Measurements from ENCODE around the gene MVP.

Gene MVP

GRCh38 chr16:29858149-29858849 lies 38.0 kb downstream of the MVP start:
- Histone ChIP-seq H3K27ac (no peak overlapping the region), H3K4me2 (no peak overlapping the region), H4K20me1 (ENCODE audit: insufficient read depth) (no peaks in the 10 kb centered on the region), H3K79me2 (ENCODE audit: insufficient read depth, low read depth) (peaks cover 13% of the 10 kb centered on the region; the same call in 1 of the 2 replicates), H3K4me3 (IDR thresholded peaks at IDR 0.05; ENCODE audit: insufficient read depth, low read depth, low read length) (no peak overlapping the region), H3K36me3 (ENCODE audit: insufficient read depth) (peaks cover 4% of the 10 kb centered on the region; the same call in 1 of the 2 replicates), H2AFZ (ENCODE audit: low read depth) (no peak overlapping the region), H3K4me1 (ENCODE audit: low read depth, poor library complexity, severe bottlenecking) (peaks cover 13% of the 10 kb centered on the region), H3K27me3 (ENCODE audit: insufficient read depth, low read depth) (no peaks in the 10 kb centered on the region), H3K9ac (no peak overlapping the region)
- no peak for TF ChIP-seq CTCF (conservative IDR thresholded peaks at IDR 0.05; ENCODE audit: low read depth, low read length)

GRCh38 chr16:29858974-29859373 lies 38.7 kb downstream of the MVP start:
- Histone ChIP-seq H3K9ac (no peak overlapping the region), H3K27me3 (ENCODE audit: insufficient read depth, low read depth) (no peaks in the 10 kb centered on the region), H3K4me1 (ENCODE audit: low read depth, poor library complexity, severe bottlenecking) (peaks cover 17% of the 10 kb centered on the region), H3K4me3 (IDR thresholded peaks at IDR 0.05; ENCODE audit: insufficient read depth, low read depth, low read length) (no peak overlapping the region), H3K4me2 (no peak overlapping the region), H3K79me2 (ENCODE audit: insufficient read depth, low read depth) (peaks cover 13% of the 10 kb centered on the region; the same call in 1 of the 2 replicates), H3K36me3 (ENCODE audit: insufficient read depth) (peaks cover 4% of the 10 kb centered on the region; the same call in 1 of the 2 replicates), H4K20me1 (ENCODE audit: insufficient read depth) (no peaks in the 10 kb centered on the region), H2AFZ (ENCODE audit: low read depth) (no peak overlapping the region), H3K27ac (no peak overlapping the region)
- TF ChIP-seq CTCF (conservative IDR thresholded peaks at IDR 0.05; ENCODE audit: low read depth, low read length) = no peak

- H3K9ac ChIP-seq = no peak overlapping the region
- no peak overlapping the region for H3K4me3 ChIP-seq (IDR thresholded peaks at IDR 0.05; ENCODE audit: insufficient read depth, low read depth, low read length)
Measured at GRCh38 chr16:29860218-29860617, 40.0 kb downstream of the MVP start.

GRCh38 chr16:29862383-29862883 lies 42.2 kb downstream of the MVP start:
- peaks cover 4% of the 10 kb centered on the region; the same call in 1 of the 2 replicates for H3K36me3 ChIP-seq (ENCODE audit: insufficient read depth)
- peak overlapping the region; percentile 85 for H3K9ac ChIP-seq
- no peak overlapping the region for H3K27ac ChIP-seq
- peak overlapping the region; percentile 99 for H3K4me2 ChIP-seq
- no peaks in the 10 kb centered on the region for H4K20me1 ChIP-seq (ENCODE audit: insufficient read depth)
- H2AFZ ChIP-seq (ENCODE audit: low read depth) = peak overlapping the region; percentile 85
- peaks cover 17% of the 10 kb centered on the region for H3K4me1 ChIP-seq (ENCODE audit: low read depth, poor library complexity, severe bottlenecking)
- no peak overlapping the region for H3K4me3 ChIP-seq (IDR thresholded peaks at IDR 0.05; ENCODE audit: insufficient read depth, low read depth, low read length)
- no peak for TF ChIP-seq CTCF (conservative IDR thresholded peaks at IDR 0.05; ENCODE audit: low read depth, low read length)
- no peaks in the 10 kb centered on the region; the same call in 1 of the 2 replicates for H3K27me3 ChIP-seq (ENCODE audit: insufficient read depth, low read depth)
- peaks cover 13% of the 10 kb centered on the region; the same call in 1 of the 2 replicates for H3K79me2 ChIP-seq (ENCODE audit: insufficient read depth, low read depth)

More at GRCh38 chr16:29860218-29860617, 40.0 kb downstream of the MVP start:
- peaks cover 13% of the 10 kb centered on the region; the same call in 1 of the 2 replicates for H3K79me2 ChIP-seq (ENCODE audit: insufficient read depth, low read depth)
- H2AFZ ChIP-seq (ENCODE audit: low read depth) = no peak overlapping the region
- no peak overlapping the region for H3K27ac ChIP-seq
- H4K20me1 ChIP-seq (ENCODE audit: insufficient read depth) = no peaks in the 10 kb centered on the region
- H3K36me3 ChIP-seq (ENCODE audit: insufficient read depth) = peaks cover 4% of the 10 kb centered on the region; the same call in 1 of the 2 replicates
- H3K4me1 ChIP-seq (ENCODE audit: low read depth, poor library complexity, severe bottlenecking) = peaks cover 17% of the 10 kb centered on the region
- H3K27me3 ChIP-seq (ENCODE audit: insufficient read depth, low read depth) = no peaks in the 10 kb centered on the region
- no peak for TF ChIP-seq CTCF (conservative IDR thresholded peaks at IDR 0.05; ENCODE audit: low read depth, low read length)
- H3K4me2 ChIP-seq = no peak overlapping the region

Data from KMS-11 (cell line).